ENCODE data around the gene ZNF532. TPM values are rescaled to one million over a fixed set of nuclear protein-coding genes. Genes with fewer than 3 reads are reported as not detected.

The ZNF532 gene
- polyA plus RNA-seq, 1 donor (not counting 4 experiments of a cell fraction or from before 2014, with no cell fraction given) = 31.5 TPM

DNA sequence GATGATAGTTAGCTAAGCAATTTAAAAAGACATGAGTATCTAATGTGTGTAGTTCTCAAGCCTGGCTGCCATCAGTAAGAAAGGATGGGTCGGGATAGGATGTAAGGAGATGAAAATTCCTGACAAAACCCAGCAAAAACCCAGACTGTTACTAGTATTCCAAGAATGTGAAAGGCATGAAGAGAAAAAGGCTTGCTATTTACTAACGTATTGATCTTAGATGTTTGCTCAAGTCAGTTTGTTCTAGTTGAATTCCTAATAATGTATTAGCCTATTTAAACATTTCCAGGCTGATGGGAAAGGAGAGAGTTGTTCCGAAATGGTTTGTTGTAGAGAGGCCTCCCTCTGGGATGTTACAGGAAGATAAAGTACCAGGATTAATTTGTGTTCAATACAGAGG, 88.2 kb downstream of the ZNF532 start:
- dilution Hi-C loops (cut with MboI; ENCODE audit: extremely low pct_ligation_motif_present, low sequenced_read_pairs) = no loop called here
- H4K20me1 ChIP-seq (ENCODE audit: control insufficient read depth, extremely low read depth, insufficient read depth, low read length) = no peaks in the 10 kb centered on the region
- no peak for FAIRE-seq
- no peak for DNase-seq (ENCODE audit: low read depth, low spot score)
- H3K9ac ChIP-seq (ENCODE audit: control insufficient read depth, extremely low read depth, insufficient read depth, low read length) = no peak overlapping the region
- no peaks in the 10 kb centered on the region for H3K27me3 ChIP-seq (ENCODE audit: control insufficient read depth, extremely low read depth, insufficient read depth, low read length)
- H3K4me3 ChIP-seq (ENCODE audit: control insufficient read depth in 2 of 3, extremely low read depth in 1 of 3, insufficient read depth in 2 of 3, low read depth in 1 of 3, low read length in 3 of 3) = no peak overlapping the region
- H3K9me1 ChIP-seq (ENCODE audit: control insufficient read depth, extremely low read depth, insufficient read depth, low read length) = no peaks in the 10 kb centered on the region
- H2AFZ ChIP-seq (ENCODE audit: control insufficient read depth, low read length) = no peak overlapping the region
- TF ChIP-seq EZH2 (IDR thresholded peaks at IDR 0.05; ENCODE audit: low read length) = no peak
- TF ChIP-seq, protein P1, sequence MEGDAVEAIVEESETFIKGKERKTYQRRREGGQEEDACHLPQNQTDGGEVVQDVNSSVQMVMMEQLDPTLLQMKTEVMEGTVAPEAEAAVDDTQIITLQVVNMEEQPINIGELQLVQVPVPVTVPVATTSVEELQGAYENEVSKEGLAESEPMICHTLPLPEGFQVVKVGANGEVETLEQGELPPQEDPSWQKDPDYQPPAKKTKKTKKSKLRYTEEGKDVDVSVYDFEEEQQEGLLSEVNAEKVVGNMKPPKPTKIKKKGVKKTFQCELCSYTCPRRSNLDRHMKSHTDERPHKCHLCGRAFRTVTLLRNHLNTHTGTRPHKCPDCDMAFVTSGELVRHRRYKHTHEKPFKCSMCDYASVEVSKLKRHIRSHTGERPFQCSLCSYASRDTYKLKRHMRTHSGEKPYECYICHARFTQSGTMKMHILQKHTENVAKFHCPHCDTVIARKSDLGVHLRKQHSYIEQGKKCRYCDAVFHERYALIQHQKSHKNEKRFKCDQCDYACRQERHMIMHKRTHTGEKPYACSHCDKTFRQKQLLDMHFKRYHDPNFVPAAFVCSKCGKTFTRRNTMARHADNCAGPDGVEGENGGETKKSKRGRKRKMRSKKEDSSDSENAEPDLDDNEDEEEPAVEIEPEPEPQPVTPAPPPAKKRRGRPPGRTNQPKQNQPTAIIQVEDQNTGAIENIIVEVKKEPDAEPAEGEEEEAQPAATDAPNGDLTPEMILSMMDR (optimal IDR thresholded peaks at IDR 0.05 in 1 of 3, IDR thresholded peaks at IDR 0.05 in 1 of 3, conservative IDR thresholded peaks at IDR 0.05 in 1 of 3; ENCODE audit: extremely low read depth in 1 of 3, insufficient read depth in 2 of 3, low read length in 3 of 3) = no peak
- peaks cover 5 to 11% of the 10 kb centered on the region in 2 experiments for H3K36me3 ChIP-seq (ENCODE audit: control insufficient read depth in 2 of 2, extremely low read depth in 1 of 2, insufficient read depth in 2 of 2, low read length in 2 of 2)
- no peaks in the 10 kb centered on the region for H3K9me3 ChIP-seq (ENCODE audit: control insufficient read depth, low read depth, low read length)
- H3K4me2 ChIP-seq (ENCODE audit: control insufficient read depth, extremely low read depth, insufficient read depth, low read depth, low read length) = no peak overlapping the region
- H3K27ac ChIP-seq (ENCODE audit: control insufficient read depth, insufficient read depth, low read length) = no peak overlapping the region
- no peaks in the 10 kb centered on the region for H3K4me1 ChIP-seq (ENCODE audit: control insufficient read depth, extremely low read depth, insufficient read depth, low read length)
- H3K79me2 ChIP-seq (ENCODE audit: control insufficient read depth, insufficient read depth, low read length) = no peaks in the 10 kb centered on the region

DNA sequence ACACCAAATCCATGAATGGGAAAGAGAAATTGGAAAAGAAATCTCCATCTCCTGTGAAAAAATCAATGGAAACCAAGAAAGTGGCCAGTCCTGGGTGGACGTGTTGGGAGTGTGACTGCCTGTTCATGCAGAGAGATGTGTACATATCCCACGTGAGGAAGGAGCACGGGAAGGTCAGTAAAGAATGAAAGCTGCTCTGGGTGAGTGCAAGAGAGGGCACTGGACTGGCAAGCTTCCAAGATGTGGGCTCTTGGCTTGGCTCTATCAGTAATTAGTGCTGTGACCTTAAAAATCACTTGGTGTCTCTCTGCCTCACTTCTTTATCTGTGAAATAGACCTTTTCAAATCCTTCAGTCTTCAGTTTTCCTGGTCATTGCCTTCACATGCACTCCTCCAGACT, 89.0 kb downstream of the ZNF532 start:
- no peak overlapping the region for H3K4me3 ChIP-seq (ENCODE audit: control insufficient read depth in 2 of 3, extremely low read depth in 1 of 3, insufficient read depth in 2 of 3, low read depth in 1 of 3, low read length in 3 of 3)
- no peak overlapping the region for H3K4me2 ChIP-seq (ENCODE audit: control insufficient read depth, extremely low read depth, insufficient read depth, low read depth, low read length)
- H3K9me1 ChIP-seq (ENCODE audit: control insufficient read depth, extremely low read depth, insufficient read depth, low read length) = no peaks in the 10 kb centered on the region
- dilution Hi-C loops (cut with MboI; ENCODE audit: extremely low pct_ligation_motif_present, low sequenced_read_pairs) = no loop called here
- TF ChIP-seq EZH2 (IDR thresholded peaks at IDR 0.05; ENCODE audit: low read length) = no peak
- TF ChIP-seq, protein P1 (optimal IDR thresholded peaks at IDR 0.05 in 1 of 3, IDR thresholded peaks at IDR 0.05 in 1 of 3, conservative IDR thresholded peaks at IDR 0.05 in 1 of 3; ENCODE audit: extremely low read depth in 1 of 3, insufficient read depth in 2 of 3, low read length in 3 of 3) = no peak
- no peaks in the 10 kb centered on the region for H3K9me3 ChIP-seq (ENCODE audit: control insufficient read depth, low read depth, low read length)
- no peak overlapping the region for H2AFZ ChIP-seq (ENCODE audit: control insufficient read depth, low read length)
- peaks cover 5 to 9% of the 10 kb centered on the region in 2 experiments for H3K36me3 ChIP-seq (ENCODE audit: control insufficient read depth in 2 of 2, extremely low read depth in 1 of 2, insufficient read depth in 2 of 2, low read length in 2 of 2)
- no peaks in the 10 kb centered on the region for H4K20me1 ChIP-seq (ENCODE audit: control insufficient read depth, extremely low read depth, insufficient read depth, low read length)
- H3K27ac ChIP-seq (ENCODE audit: control insufficient read depth, insufficient read depth, low read length) = no peak overlapping the region
- FAIRE-seq (no peak), DNase-seq (ENCODE audit: low read depth, low spot score) (no peak)
- H3K9ac ChIP-seq (ENCODE audit: control insufficient read depth, extremely low read depth, insufficient read depth, low read length) = no peak overlapping the region
- H3K4me1 ChIP-seq (ENCODE audit: control insufficient read depth, extremely low read depth, insufficient read depth, low read length) = no peaks in the 10 kb centered on the region
- H3K27me3 ChIP-seq (ENCODE audit: control insufficient read depth, extremely low read depth, insufficient read depth, low read length) = no peaks in the 10 kb centered on the region
- H3K79me2 ChIP-seq (ENCODE audit: control insufficient read depth, insufficient read depth, low read length) = no peaks in the 10 kb centered on the region

Data from keratinocyte (primary cell).